ENCODE measurements around the gene ZPLD1. TPM values are rescaled to one million over a fixed set of nuclear protein-coding genes. Genes with fewer than 3 reads are reported as not detected.

The ZPLD1 gene
- total RNA-seq, 2 experiments from 2014 or later = not detected

GRCh38 chr3:102466001-102466400, 31.2 kb downstream of the ZPLD1 start:
- no TSS peak for BruUV-seq (replicated peaks)
- Histone ChIP-seq H3K4me3 (ENCODE audit: low read depth, low read length, poor library complexity, severe bottlenecking) (no peak overlapping the region), H3K9me3 (ENCODE audit: low read length) (no peaks in the 10 kb centered on the region), H3K79me2 (ENCODE audit: insufficient read depth, low read depth, low read length) (no peaks in the 10 kb centered on the region), H3K4me2 (ENCODE audit: low read length) (no peak overlapping the region), H3K27ac (ENCODE audit: low read depth, low read length, poor library complexity, severe bottlenecking) (no peak overlapping the region), H4K20me1 (ENCODE audit: insufficient read depth, low read length) (no peaks in the 10 kb centered on the region), H3K9me2 (ENCODE audit: insufficient read depth, low read length) (no peaks in the 10 kb centered on the region), H2AFZ (ENCODE audit: low read length) (no peak overlapping the region), H3K36me3 (ENCODE audit: insufficient read depth, low read length) (no peaks in the 10 kb centered on the region), H3K4me1 (ENCODE audit: insufficient read depth, low read length, poor library complexity, severe bottlenecking) (no peaks in the 10 kb centered on the region)
- TF ChIP-seq EZH2phosphoT487 (IDR thresholded peaks at IDR 0.05; ENCODE audit: borderline replicate concordance, low read depth, low read length) (no peak), CTCF (conservative IDR thresholded peaks at IDR 0.05; ENCODE audit: low read length) (peak; percentile 31; the same call in 1 of the 2 replicates)
- intact Hi-C loops (cut with micrococcal nuclease; ENCODE audit: unreplicated experiment) = no loop called here
- ChIA-PET CTCF (ENCODE audit: unreplicated experiment) (no interaction called here), POLR2A (interaction anchor here (0.7 kb wide), 1 partner anchor 274 kb away, joined by 3 read pairs; no protein-coding TSS in a partner anchor)
- DNase-seq (ENCODE audit: low spot score) = no peak

- no TSS peak for BruUV-seq (replicated peaks)
- ChIA-PET POLR2A (interaction anchor here (0.5 to 2.5 kb wide), 2 partner anchors 10 to 1456 kb away, joined by 3 to 17 read pairs; no protein-coding TSS in a partner anchor), CTCF (ENCODE audit: unreplicated experiment) (no interaction called here)
- DNase-seq (ENCODE audit: low spot score) = no peak
- Histone ChIP-seq H3K9me3 (ENCODE audit: low read length) (no peaks in the 10 kb centered on the region), H3K4me1 (ENCODE audit: insufficient read depth, low read length, poor library complexity, severe bottlenecking) (no peaks in the 10 kb centered on the region), H3K4me2 (ENCODE audit: low read length) (no peak overlapping the region), H2AFZ (ENCODE audit: low read length) (no peak overlapping the region), H3K4me3 (ENCODE audit: low read depth, low read length, poor library complexity, severe bottlenecking) (no peak overlapping the region), H4K20me1 (ENCODE audit: insufficient read depth, low read length) (no peaks in the 10 kb centered on the region), H3K9me2 (ENCODE audit: insufficient read depth, low read length) (no peaks in the 10 kb centered on the region), H3K36me3 (ENCODE audit: insufficient read depth, low read length) (no peaks in the 10 kb centered on the region), H3K79me2 (ENCODE audit: insufficient read depth, low read depth, low read length) (no peaks in the 10 kb centered on the region), H3K27ac (ENCODE audit: low read depth, low read length, poor library complexity, severe bottlenecking) (no peak overlapping the region)
- no peak for TF ChIP-seq EZH2phosphoT487 (IDR thresholded peaks at IDR 0.05; ENCODE audit: borderline replicate concordance, low read depth, low read length)
- TF ChIP-seq CTCF (conservative IDR thresholded peaks at IDR 0.05; ENCODE audit: low read length) = no peak
- intact Hi-C loops (cut with micrococcal nuclease; ENCODE audit: unreplicated experiment) = no loop called here
Observed at GRCh38 chr3:102470066-102470465, 35.3 kb downstream of the ZPLD1 start.

- Histone ChIP-seq H2AFZ (ENCODE audit: low read length) (no peak overlapping the region), H3K9me2 (ENCODE audit: insufficient read depth, low read length) (no peaks in the 10 kb centered on the region), H3K4me2 (ENCODE audit: low read length) (no peak overlapping the region), H3K9me3 (ENCODE audit: low read length) (no peaks in the 10 kb centered on the region), H3K27ac (ENCODE audit: low read depth, low read length, poor library complexity, severe bottlenecking) (no peak overlapping the region), H3K4me3 (ENCODE audit: low read depth, low read length, poor library complexity, severe bottlenecking) (no peak overlapping the region), H3K4me1 (ENCODE audit: insufficient read depth, low read length, poor library complexity, severe bottlenecking) (no peaks in the 10 kb centered on the region), H3K79me2 (ENCODE audit: insufficient read depth, low read depth, low read length) (no peaks in the 10 kb centered on the region), H4K20me1 (ENCODE audit: insufficient read depth, low read length) (no peaks in the 10 kb centered on the region), H3K36me3 (ENCODE audit: insufficient read depth, low read length) (no peaks in the 10 kb centered on the region)
- intact Hi-C loops (cut with micrococcal nuclease; ENCODE audit: unreplicated experiment) = no loop called here
- ChIA-PET CTCF (ENCODE audit: unreplicated experiment) (no interaction called here), POLR2A (no interaction called here)
- peak; percentile 4 for DNase-seq (ENCODE audit: low spot score)
- TF ChIP-seq CTCF (conservative IDR thresholded peaks at IDR 0.05; ENCODE audit: low read length) = peak; percentile 54
- no peak for TF ChIP-seq EZH2phosphoT487 (IDR thresholded peaks at IDR 0.05; ENCODE audit: borderline replicate concordance, low read depth, low read length)
- no TSS peak for BruUV-seq (replicated peaks)
Observed at GRCh38 chr3:102471001-102471400, 36.2 kb downstream of the ZPLD1 start.

Data from OCI-LY7 (cell line).